Nephron progenitor cell (in vitro differentiated cells): ENCODE results near the gene XRCC5.
A peak's percentile ranks its signal among the peaks of the same experiment; 100 is the strongest.

Experiments
- DNase-seq: peaks from one replicate; pipeline ENCODE4 v3.0.0; 2021
- H3K27ac Mint-ChIP-seq: 2 replicates; pipeline ENCODE4 v1.8.0; 2021; ENCODE audit warnings: mild to moderate bottlenecking, moderate library complexity, mixed read lengths
- H3K27me3 Mint-ChIP-seq: 2 replicates; pipeline ENCODE4 v1.8.0; 2021; ENCODE audit warnings: mild to moderate bottlenecking, low read depth, mixed read lengths; ENCODE audit not compliant: poor library complexity
- H3K36me3 Mint-ChIP-seq: 2 replicates; pipeline ENCODE4 v1.8.0; 2021; ENCODE audit warnings: low read depth, mixed read lengths
- H3K4me1 Mint-ChIP-seq: 2 replicates; pipeline ENCODE4 v1.8.0; 2021; ENCODE audit warnings: mixed read lengths
- H3K4me3 Mint-ChIP-seq: 2 replicates; pipeline ENCODE4 v1.8.0; 2021; ENCODE audit warnings: mild to moderate bottlenecking, moderate library complexity, mixed read lengths
- H3K9me3 Mint-ChIP-seq: 2 replicates; pipeline ENCODE4 v1.8.0; 2021; ENCODE audit warnings: mild to moderate bottlenecking, moderate library complexity, mixed read lengths
- CTCF ChIP-seq: fragments of 200-600 bp; sonication (generic); IDR thresholded peaks from 2 replicates; pipeline ENCODE4 v1.5.0; 2021; ENCODE audit warnings: antibody characterized with exemption

Gene XRCC5

GRCh38 chr2:216126943-216127342 lies 17.8 kb downstream of the XRCC5 start:
- Mint-ChIP-seq H3K4me3 (no peak overlapping the region), H3K9me3 (no peaks in the 10 kb centered on the region), H3K27ac (peak overlapping the region; percentile 39), H3K27me3 (no peaks in the 10 kb centered on the region), H3K36me3 (peaks cover 79% of the 10 kb centered on the region), H3K4me1 (no peaks in the 10 kb centered on the region)
- no peak for DNase-seq
- no peak for TF ChIP-seq CTCF

- Mint-ChIP-seq H3K27ac (peak overlapping the region; percentile 53), H3K4me3 (no peak overlapping the region), H3K9me3 (no peaks in the 10 kb centered on the region), H3K4me1 (peaks cover 6% of the 10 kb centered on the region), H3K27me3 (peaks cover under 1% of the 10 kb centered on the region), H3K36me3 (peaks cover 83% of the 10 kb centered on the region)
- no peak for TF ChIP-seq CTCF
- no peak for DNase-seq
Measured at GRCh38 chr2:216130346-216130971, 21.3 kb downstream of the XRCC5 start.

GRCh38 chr2:216131175-216131926 lies 22.2 kb downstream of the XRCC5 start:
- no peak overlapping the region for H3K27ac Mint-ChIP-seq
- TF ChIP-seq CTCF: no peak
- peaks cover 85% of the 10 kb centered on the region for H3K36me3 Mint-ChIP-seq
- no peaks in the 10 kb centered on the region for H3K9me3 Mint-ChIP-seq
- no peak overlapping the region for H3K4me3 Mint-ChIP-seq
- DNase-seq: no peak
- H3K4me1 Mint-ChIP-seq: peaks cover 6% of the 10 kb centered on the region
- peaks cover 4% of the 10 kb centered on the region for H3K27me3 Mint-ChIP-seq

GRCh38 chr2:216132585-216132984 lies 23.4 kb downstream of the XRCC5 start:
- Mint-ChIP-seq H3K9me3 (no peaks in the 10 kb centered on the region), H3K36me3 (peaks cover 85% of the 10 kb centered on the region), H3K27me3 (peaks cover 4% of the 10 kb centered on the region), H3K4me3 (no peak overlapping the region), H3K27ac (no peak overlapping the region), H3K4me1 (peaks cover 6% of the 10 kb centered on the region)
- no peak for DNase-seq
- TF ChIP-seq CTCF: no peak

GRCh38 chr2:216133397-216133796 lies 24.2 kb downstream of the XRCC5 start:
- Mint-ChIP-seq H3K9me3 (no peaks in the 10 kb centered on the region), H3K27ac (no peak overlapping the region), H3K4me1 (peaks cover 6% of the 10 kb centered on the region), H3K4me3 (no peak overlapping the region), H3K36me3 (peaks cover 85% of the 10 kb centered on the region), H3K27me3 (peaks cover 4% of the 10 kb centered on the region)
- no peak for DNase-seq
- TF ChIP-seq CTCF: no peak
